Heart right ventricle (tissue), 16 donors: Measurements from ENCODE around the gene GGT1. TPM values are rescaled to one million over a fixed set of nuclear protein-coding genes. Genes with fewer than 3 reads are reported as not detected.
"Not testable (repeated sequence)": the region's sequence is repeated elsewhere in the genome, so short reads cannot be mapped to it uniquely, and the experiment has no call there.

Source experiments
- ATAC-seq, 8 donors: fragments of 200-7000 bp; cut with Tn5 transposase; one replicate each; pipeline ENCODE4 v1.9.1; 2020; ENCODE audit warnings: mild to moderate bottlenecking in 8 of 8, moderate library complexity in 8 of 8, moderate number of reproducible peaks in 1 of 8
- DNase-seq, 2 donors: peaks; one replicate each; pipeline ENCODE4 v3.0.0-alpha.2; 2020
- H3K27ac ChIP-seq, 10 donors: fragments of 200-600 bp; sonication (generic) in 2 of 10; one replicate each; pipeline versions ENCODE4 v1.5.0 to v1.8.0; 2020 to 2022; ENCODE audit warnings: mild to moderate bottlenecking in 3 of 10
- H3K27me3 ChIP-seq, 7 donors: fragments of 200-600 bp; one replicate each; pipeline ENCODE4 v1.8.0; 2021 to 2022; ENCODE audit warnings: mild to moderate bottlenecking in 2 of 7
- H3K36me3 ChIP-seq, 9 donors: fragments of 200-600 bp; sonication (generic) in 1 of 9; one replicate each; pipeline versions ENCODE4 v1.5.0 to v1.8.0; 2020 to 2022; ENCODE audit warnings: mild to moderate bottlenecking in 2 of 9
- H3K4me1 ChIP-seq, 9 donors: fragments of 200-600 bp; sonication (generic) in 1 of 9; one replicate each; pipeline versions ENCODE4 v1.5.0 to v1.8.0; 2020 to 2022; ENCODE audit warnings: mild to moderate bottlenecking in 4 of 9
- H3K4me3 ChIP-seq, 10 donors: fragments of 200-600 bp; sonication (generic) in 2 of 10; one replicate each; pipeline versions ENCODE4 v1.5.0 to v1.8.0; 2020 to 2022; ENCODE audit warnings: mild to moderate bottlenecking in 7 of 10, moderate library complexity in 2 of 10
- H3K9me3 ChIP-seq, 11 donors: fragments of 200-600 bp in 10 of 11; sonication (generic) in 2 of 11; one replicate each; pipeline versions ENCODE4 v1.5.0 to v1.8.0; 2013 to 2022; ENCODE audit warnings: mild to moderate bottlenecking in 2 of 11, control low read depth in 1 of 11, moderate library complexity in 1 of 11
- WGBS, 2 donors: extraction: QIAGEN DNeasy Blood & Tissue Kit; methylation state at CpG; one replicate each; pipeline ENCODE4 v1.1.7; 2013; ENCODE audit warnings: inconsistent platforms in 1 of 2; 5-methylcytosine and 5-hydroxymethylcytosine counted together
- intact Hi-C, 10 donors: fragments of 100-400 bp; cut with DNase I; formaldehyde crosslinking; loops; one replicate each; pipeline versions ENCODE4 v1.11.1 to v1.14.2; 2022
- polyA plus RNA-seq, 2 donors: library from polyadenylated mRNA; stranded (reverse); fragments of 200-250 nt; gene quantifications; one replicate each; pipeline ENCODE4 v1.2.3, GENCODE V29; 2013
- total RNA-seq, 10 donors: library from RNA; stranded (reverse); fragmentation: NEBNext Ultra II Directional in 3 of 10; extraction: Animal tissue kit (Norgen Biotek cat#: 25700) in 3 of 10; gene quantifications; one replicate each; pipeline versions ENCODE4 v1.2.1 to v1.2.4, GENCODE V29; 2021 to 2023
- TF ChIP-seq, protein P1 (sequence below), 9 donors: fragments of 200-600 bp; sonication (generic) in 2 of 9; IDR thresholded peaks; one replicate each; pipeline versions ENCODE4 v1.5.0 to v1.8.0; 2021 to 2022; ENCODE audit warnings: antibody characterized with exemption in 9 of 9, mild to moderate bottlenecking in 5 of 9, moderate library complexity in 1 of 9
- donor health status: Arrhythmogenic right ventricular cardiomyopathy.
- donor health status: ischemic (EF 13 %, LVEDD 7.1; RV severe dilation, severe dysfunction).
- donor health status: healthy with polysubstance abuse.
- donor health status: DM: no; HTN: yes; CAD: no.
- donor health status: DM: no; HTN: no; CAD: no.
- donor health status: ischemic (EF 25% LVEDD 6.9; RV normal size, moderate dysfunction).
- donor health status: ischemic (EF 25% LVEDD 5.7; RV mildly dilated, moderate dysfunction).
- donor health status: healthy.
- donor health status: DM: yes; HTN: yes; CAD: no.
- donor health status: Ischemic cardiomyopathy.
- donor health status: ischemic (EF 35%, LVEDD 5.7; RV mildly dilated, moderate dysfunction).
- donor health status: nonischemic (EF 11% LVEDD 7.7; RV severe dilation, severe dysfunction).
- donor health status: DM: yes; HTN: yes; CAD: no.
- donor health status: PGD.
- donor health status: ischemic (EF 29% LVEDD 5.4; RV normal size, mild dysfunction).
- donor health status: nonischemic (EF 23%, LVEDD 6.1; RV moderate dilation, normal function).

GGT1 gene
- total and polyA plus RNA-seq, 12 donors: 0.51 to 4.0 (median 1.1) TPM

DNA sequence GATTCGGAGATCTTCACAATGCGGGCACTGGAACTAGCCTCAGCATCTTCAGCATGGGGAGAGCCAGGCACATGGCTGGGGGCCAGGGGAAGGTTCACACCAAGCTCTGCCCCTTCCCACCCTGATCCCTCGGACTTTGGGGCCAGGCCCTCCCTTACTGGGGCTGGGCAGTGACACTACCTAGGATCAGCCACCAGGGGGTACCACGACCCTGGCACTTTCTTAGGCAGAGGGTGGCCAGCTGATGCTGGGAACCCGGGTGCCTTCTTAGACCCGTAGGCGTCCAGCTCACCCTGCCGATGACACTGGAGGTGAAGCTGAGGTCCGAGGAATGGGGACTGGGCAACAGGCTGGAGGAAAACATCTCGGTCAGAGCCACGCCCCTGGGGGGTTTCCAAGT lies 26.1 kb downstream of the GGT1 start:
- DNase-seq, H3K4me3 ChIP-seq, intact Hi-C loops, ATAC-seq, H3K27ac ChIP-seq, H3K9me3 ChIP-seq, H3K27me3 ChIP-seq, H3K36me3 ChIP-seq: not testable (repeated sequence)
- H3K4me1 ChIP-seq: peaks cover 0 to 18% (median 0%) of the 10 kb centered on the region in 9 donors
- 56 to 72% methylated on average over 9 of the region's 11 CpGs for WGBS, 2 donors
- TF ChIP-seq, protein P1, sequence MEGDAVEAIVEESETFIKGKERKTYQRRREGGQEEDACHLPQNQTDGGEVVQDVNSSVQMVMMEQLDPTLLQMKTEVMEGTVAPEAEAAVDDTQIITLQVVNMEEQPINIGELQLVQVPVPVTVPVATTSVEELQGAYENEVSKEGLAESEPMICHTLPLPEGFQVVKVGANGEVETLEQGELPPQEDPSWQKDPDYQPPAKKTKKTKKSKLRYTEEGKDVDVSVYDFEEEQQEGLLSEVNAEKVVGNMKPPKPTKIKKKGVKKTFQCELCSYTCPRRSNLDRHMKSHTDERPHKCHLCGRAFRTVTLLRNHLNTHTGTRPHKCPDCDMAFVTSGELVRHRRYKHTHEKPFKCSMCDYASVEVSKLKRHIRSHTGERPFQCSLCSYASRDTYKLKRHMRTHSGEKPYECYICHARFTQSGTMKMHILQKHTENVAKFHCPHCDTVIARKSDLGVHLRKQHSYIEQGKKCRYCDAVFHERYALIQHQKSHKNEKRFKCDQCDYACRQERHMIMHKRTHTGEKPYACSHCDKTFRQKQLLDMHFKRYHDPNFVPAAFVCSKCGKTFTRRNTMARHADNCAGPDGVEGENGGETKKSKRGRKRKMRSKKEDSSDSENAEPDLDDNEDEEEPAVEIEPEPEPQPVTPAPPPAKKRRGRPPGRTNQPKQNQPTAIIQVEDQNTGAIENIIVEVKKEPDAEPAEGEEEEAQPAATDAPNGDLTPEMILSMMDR (IDR thresholded peaks at IDR 0.05): peak in 8 of 9 donors; percentile 17 to 46 (median 36)

DNA sequence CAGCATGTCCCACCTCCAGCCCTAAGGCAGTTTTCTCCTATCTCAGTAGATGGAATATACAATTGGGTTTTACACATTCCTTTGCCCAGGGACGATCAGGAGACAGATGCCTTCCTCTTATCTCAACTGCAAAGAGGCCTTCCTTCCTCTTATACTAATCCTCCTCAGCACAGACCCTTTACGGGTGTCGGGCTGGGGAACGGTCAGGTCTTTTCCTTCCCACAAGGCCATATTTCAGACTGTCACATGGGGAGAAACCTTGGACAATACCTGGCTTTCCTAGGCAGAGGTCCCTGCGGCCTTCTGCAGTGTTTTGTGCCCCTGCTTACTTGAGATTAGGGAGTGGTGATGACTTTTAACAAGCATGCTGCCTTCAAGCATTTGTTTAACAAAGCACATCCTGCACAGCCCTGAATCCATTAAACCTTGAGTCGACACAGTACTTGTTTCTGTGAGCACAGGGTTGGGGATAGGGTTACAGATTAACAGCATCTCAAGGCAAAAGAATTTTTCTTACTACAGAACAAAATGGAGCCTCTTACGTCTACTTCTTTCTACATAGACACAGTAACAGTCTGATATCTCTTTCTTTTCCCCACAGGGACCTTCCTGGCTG lies 27.9 kb downstream of the GGT1 start:
- ATAC-seq, DNase-seq, H3K27ac ChIP-seq, H3K27me3 ChIP-seq, H3K9me3 ChIP-seq, H3K4me3 ChIP-seq, H3K36me3 ChIP-seq, intact Hi-C loops: not testable (repeated sequence)
- 56 to 61% methylated on average over 6 to 7 of the region's 7 CpGs for WGBS, 2 donors
- peaks cover 0 to 18% (median 0%) of the 10 kb centered on the region in 9 donors for H3K4me1 ChIP-seq

DNA sequence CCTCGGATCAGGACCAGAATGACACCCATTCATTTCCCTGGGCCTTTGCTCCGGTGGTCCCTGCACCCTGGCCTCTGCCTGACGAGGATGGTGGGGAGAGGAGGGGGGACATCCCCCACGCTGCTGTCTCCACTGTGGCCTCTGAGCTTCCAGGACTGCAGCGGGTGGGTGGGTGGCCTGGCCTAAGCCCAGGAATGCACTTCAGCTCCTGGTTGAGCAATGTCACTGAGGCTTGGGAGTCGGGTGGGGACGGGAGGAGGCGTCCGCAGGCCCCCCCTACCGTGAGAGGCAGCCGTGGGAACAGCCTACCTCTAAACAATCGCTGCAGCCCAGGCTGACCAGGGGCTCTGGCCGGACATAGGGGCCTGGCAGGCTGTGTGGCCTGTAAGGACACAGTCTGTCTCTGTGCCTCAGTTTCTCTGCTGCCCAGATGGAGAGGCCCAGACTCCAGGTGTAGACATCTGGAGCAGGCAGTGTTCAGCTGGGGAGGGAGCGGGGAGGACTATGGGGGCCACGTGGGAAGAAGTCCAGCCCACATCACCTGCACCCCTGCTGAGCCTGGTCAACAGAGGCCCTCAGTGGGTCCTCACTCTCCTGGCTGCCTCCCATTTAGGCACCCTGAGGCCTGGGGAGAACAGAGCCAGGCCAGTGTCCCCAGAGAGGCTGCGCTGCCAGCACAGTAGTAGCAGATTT lies 28.6 kb downstream of the GGT1 start:
- H3K27me3 ChIP-seq, H3K9me3 ChIP-seq, H3K36me3 ChIP-seq, ATAC-seq, H3K4me3 ChIP-seq, intact Hi-C loops: not testable (repeated sequence)
- WGBS, 2 donors: 62 to 67% methylated on average over 15 to 16 of the region's 16 CpGs
- Histone ChIP-seq H3K4me1 (peaks cover 0 to 18% (median 0%) of the 10 kb centered on the region in 9 donors), H3K27ac (peak overlapping the region in 1 of 10 donors; percentile 52)
- peak in 1 of 2 donors; percentile 36 for DNase-seq

GRCh38 chr22:24632642-24633041 lies 29.6 kb downstream of the GGT1 start:
- H3K27ac ChIP-seq, ATAC-seq, H3K36me3 ChIP-seq, DNase-seq, H3K9me3 ChIP-seq, H3K27me3 ChIP-seq, intact Hi-C loops, H3K4me3 ChIP-seq: not testable (repeated sequence)
- H3K4me1 ChIP-seq: peaks cover 0 to 18% (median 0%) of the 10 kb centered on the region in 9 donors
- 14 to 26% methylated on average over 10 to 11 of the region's 13 CpGs for WGBS, 2 donors

DNA sequence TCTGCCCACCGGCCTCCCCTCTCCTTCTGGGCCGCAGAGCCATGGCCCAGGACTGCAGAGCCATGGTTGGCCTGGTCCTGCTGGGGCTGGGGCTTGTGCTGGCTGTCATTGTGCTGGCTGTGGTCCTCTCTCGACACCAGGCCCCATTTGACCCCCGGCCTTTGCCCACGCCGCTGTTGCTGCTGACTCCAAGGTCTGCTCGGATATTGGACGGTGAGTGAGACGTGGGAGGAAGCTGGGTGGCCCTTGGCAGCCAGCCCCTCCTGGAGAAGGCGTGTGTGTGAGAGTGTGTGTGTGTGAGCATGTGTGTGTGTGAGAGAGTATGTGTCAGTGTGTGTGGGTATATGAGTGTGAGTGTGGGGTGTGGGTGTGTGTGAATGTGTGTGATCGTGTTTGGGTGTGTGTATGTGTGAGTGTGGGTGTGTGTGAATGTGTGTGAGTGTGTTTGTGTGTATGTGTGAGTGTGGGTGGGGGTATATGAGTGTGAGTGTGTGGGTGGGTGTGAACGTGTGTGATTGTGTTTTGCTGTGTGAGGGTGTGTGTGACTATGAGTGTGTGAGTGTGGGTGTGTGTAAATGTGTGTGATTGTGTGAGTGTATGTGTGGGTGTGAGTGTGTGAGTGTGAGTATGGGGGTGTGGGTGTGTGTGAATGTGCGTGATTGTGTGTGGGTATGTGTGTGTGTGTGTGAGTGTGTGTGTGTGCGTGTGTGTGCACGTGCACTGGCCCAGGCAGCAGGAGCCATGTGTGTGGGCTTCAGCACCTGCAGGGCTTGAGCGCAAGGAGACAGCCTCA lies 30.4 kb downstream of the GGT1 start:
- DNase-seq, H3K27me3 ChIP-seq, H3K9me3 ChIP-seq, H3K4me3 ChIP-seq, H3K36me3 ChIP-seq, ATAC-seq, H3K27ac ChIP-seq, intact Hi-C loops: not testable (repeated sequence)
- H3K4me1 ChIP-seq: peaks cover 0 to 18% (median 0%) of the 10 kb centered on the region in 9 donors
- 58 to 72% methylated on average over 16 of the region's 16 CpGs for WGBS, 2 donors

DNA sequence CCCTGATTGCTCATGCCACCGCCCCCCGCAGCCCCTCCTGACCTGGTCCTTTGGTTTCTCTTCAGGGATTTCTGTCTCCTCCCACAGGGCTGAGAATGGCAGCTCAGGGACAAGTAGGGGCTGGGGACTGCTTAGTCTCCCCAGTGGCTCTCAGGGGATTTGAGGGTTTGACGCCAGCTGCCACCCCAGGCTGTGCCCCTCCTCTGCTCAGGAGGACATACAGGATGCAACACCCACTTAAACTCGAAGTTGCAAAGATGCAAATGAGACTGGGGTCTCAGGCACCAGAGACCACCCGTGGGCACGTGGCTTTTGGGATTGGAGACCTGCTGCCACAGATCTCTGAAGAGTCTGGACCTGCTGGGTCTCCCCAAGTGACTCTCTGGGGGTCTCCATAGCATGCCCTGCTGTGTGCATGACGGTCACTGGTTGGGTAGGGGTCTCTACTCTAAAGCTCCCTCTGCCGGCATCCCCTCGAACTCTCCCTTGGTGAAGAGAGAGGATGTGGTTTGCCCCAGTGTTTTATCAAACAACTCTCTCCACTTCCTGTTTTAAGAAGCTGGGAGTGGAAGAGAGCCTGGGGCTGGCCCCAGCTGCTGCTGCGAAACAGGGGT lies 31.9 kb downstream of the GGT1 start:
- not testable (repeated sequence) for H3K4me3 ChIP-seq
- 37 to 47% methylated on average over 9 of the region's 10 CpGs for WGBS, 2 donors

DNA sequence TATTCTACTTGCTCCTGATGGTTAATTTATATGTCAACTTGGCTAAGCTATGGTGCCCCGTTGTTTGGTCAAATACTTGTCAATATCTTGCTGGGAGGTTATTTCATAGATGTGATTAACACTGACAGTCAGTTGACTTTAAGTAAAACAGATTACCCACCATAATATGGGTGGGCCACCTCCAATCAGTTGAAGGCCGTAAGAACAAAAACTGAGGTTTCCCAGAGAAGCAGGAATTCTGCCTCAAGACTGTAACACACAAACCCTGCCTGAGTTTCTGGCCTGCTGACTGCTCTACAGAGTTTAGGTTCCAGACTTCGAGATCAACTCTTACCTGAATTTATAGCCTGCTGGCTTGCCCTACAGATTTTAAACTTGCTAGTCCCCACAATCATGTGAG lies 33.5 kb downstream of the GGT1 start:
- H3K27ac ChIP-seq, intact Hi-C loops, H3K36me3 ChIP-seq, H3K4me3 ChIP-seq, H3K9me3 ChIP-seq, H3K27me3 ChIP-seq, ATAC-seq, DNase-seq: not testable (repeated sequence)
- peaks cover 0 to 18% (median 0%) of the 10 kb centered on the region in 9 donors for H3K4me1 ChIP-seq
- 91 to 95% methylated on average over 3 of the region's 3 CpGs for WGBS, 2 donors

More for the DNA sequence above, 31.9 kb downstream of the GGT1 start:
- DNase-seq, H3K27ac ChIP-seq, ATAC-seq, H3K27me3 ChIP-seq, H3K36me3 ChIP-seq, intact Hi-C loops, H3K9me3 ChIP-seq: not testable (repeated sequence)
- TF ChIP-seq, protein P1 (IDR thresholded peaks at IDR 0.05): peak in 1 of 9 donors; percentile 27
- peaks cover 0 to 18% (median 0%) of the 10 kb centered on the region in 9 donors for H3K4me1 ChIP-seq

DNA sequence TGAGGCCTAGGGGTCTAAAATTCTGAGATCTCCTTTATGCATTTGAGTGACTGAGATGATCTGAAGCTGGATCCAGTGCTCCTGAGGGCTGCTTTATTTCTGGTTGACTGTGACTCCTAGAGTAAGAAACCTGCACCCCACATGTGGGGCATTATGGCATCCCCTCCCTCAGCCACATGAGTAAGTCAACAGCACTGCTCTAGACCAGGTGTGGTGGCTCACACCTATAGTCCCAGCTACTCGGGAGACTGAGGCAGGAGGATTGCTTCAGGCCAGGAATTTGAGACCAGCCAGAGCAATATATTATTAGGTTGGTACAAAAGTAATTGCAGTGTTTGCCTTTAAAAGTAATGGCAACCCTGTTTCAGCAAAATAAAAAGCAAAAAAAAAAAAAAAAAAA lies 39.3 kb downstream of the GGT1 start:
- intact Hi-C loops: loop anchor here in 1 of 10 donors (10.0 kb wide), 1 partner anchor 112 kb away; no protein-coding TSS in a partner anchor
- H3K27me3 ChIP-seq, H3K27ac ChIP-seq, H3K4me3 ChIP-seq, DNase-seq, H3K4me1 ChIP-seq, H3K9me3 ChIP-seq, H3K36me3 ChIP-seq, ATAC-seq: not testable (repeated sequence)
- 75 to 97% methylated on average over 1 of the region's 1 CpG for WGBS, 2 donors
